Measurements from ENCODE around the gene UGT8. TPM values are rescaled to one million over a fixed set of nuclear protein-coding genes. Genes with fewer than 3 reads are reported as not detected.

UGT8 gene
- polyA plus RNA-seq, 1 of the 3 experiments (the other 2 are of a cell fraction) = not detected

DNA sequence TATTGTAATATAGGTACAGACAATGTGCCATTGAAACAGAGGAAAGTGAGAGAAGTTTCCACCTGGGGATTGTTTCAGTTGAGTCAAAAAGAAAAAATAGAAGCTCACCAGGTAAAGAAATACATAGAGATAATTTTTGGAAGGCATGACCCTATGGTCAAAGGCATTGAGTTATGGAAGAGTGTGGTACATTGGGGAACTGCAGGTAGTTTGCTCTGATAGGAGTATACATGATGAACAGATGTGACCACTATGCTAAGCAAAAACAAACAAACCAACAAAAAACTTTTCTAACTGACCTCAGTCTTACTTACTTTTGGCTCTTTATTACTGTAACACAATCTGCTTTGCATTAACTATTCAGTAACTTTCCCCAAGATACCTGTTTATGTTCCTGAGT lies 85.9 kb downstream of the UGT8 start (continued):
- TF ChIP-seq EP300 (IDR thresholded peaks at IDR 0.05; ENCODE audit: borderline replicate concordance in 1 of 2, low read depth in 1 of 2, low read length in 1 of 2) = no peak

DNA sequence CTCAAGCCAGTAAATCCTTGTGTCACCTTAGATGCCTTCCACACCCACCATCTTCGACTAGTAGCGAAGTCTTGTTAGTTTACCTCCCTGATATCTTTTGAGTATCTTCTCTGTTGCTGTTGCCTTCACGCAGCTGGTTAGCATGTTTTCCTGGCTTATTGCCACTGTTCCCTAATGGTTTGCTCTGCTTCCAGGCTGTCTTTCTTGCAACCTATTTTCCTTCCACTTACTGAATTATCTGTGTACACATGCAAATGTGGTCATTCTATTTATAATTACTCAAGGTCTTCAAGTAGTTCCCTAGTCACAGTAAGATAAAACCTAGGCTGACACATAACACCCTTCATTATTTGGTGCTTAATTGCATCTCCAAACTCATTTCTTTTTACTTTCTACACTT lies 89.5 kb downstream of the UGT8 start:
- no peaks in the 10 kb centered on the region for H3K9me3 ChIP-seq
- ChIA-PET POLR2A (no interaction called here), CTCF (interaction anchor here (0.9 to 1.7 kb wide), 2 partner anchors 300 to 1293 kb away, joined by 3 to 6 read pairs; no protein-coding TSS in a partner anchor)
- no peaks in the 10 kb centered on the region; the same call in 1 of the 2 replicates for H3K27me3 ChIP-seq (ENCODE audit: insufficient read depth)
- DNase-seq = no peak
- no peaks in the 10 kb centered on the region for H3K4me1 ChIP-seq (ENCODE audit: control insufficient read depth in 1 of 2, insufficient read depth in 2 of 2, low read depth in 1 of 2, low read length in 1 of 2)
- no peak overlapping the region for H3K27ac ChIP-seq (ENCODE audit: low read depth in 2 of 2, low read length in 1 of 2)
- 24% methylated on average over 3 of the region's 3 CpGs for WGBS (ENCODE audit: low lambda C conversion rate)
- no peaks in the 10 kb centered on the region for H3K9me2 ChIP-seq
- H4K20me1 ChIP-seq (ENCODE audit: insufficient read depth) = no peaks in the 10 kb centered on the region
- H3F3A ChIP-seq (replicated peaks; ENCODE audit: insufficient read depth) = no peaks in the 10 kb centered on the region
- H3K36me3 ChIP-seq (replicated peaks in 1 of 2; ENCODE audit: control insufficient read depth in 1 of 2, insufficient read depth in 2 of 2, low read length in 1 of 2) = no peaks in the 10 kb centered on the region
- H3K4me2 ChIP-seq = no peak overlapping the region
- H3K79me2 ChIP-seq (ENCODE audit: insufficient read depth) = no peaks in the 10 kb centered on the region
- TF ChIP-seq, protein P1, sequence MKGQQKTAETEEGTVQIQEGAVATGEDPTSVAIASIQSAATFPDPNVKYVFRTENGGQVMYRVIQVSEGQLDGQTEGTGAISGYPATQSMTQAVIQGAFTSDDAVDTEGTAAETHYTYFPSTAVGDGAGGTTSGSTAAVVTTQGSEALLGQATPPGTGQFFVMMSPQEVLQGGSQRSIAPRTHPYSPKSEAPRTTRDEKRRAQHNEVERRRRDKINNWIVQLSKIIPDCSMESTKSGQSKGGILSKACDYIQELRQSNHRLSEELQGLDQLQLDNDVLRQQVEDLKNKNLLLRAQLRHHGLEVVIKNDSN (IDR thresholded peaks at IDR 0.05; ENCODE audit: borderline replicate concordance, low read depth) = no peak
- no peak for TF ChIP-seq TAF1 (IDR thresholded peaks at IDR 0.05; ENCODE audit: borderline replicate concordance, low read depth, low read length)
- no peak for TF ChIP-seq CHD2 (IDR thresholded peaks at IDR 0.05; ENCODE audit: low read length, partially characterized antibody)
- TF ChIP-seq SMC3 (IDR thresholded peaks at IDR 0.05; ENCODE audit: low read depth, low read length) = no peak
- TF ChIP-seq, protein P2, sequence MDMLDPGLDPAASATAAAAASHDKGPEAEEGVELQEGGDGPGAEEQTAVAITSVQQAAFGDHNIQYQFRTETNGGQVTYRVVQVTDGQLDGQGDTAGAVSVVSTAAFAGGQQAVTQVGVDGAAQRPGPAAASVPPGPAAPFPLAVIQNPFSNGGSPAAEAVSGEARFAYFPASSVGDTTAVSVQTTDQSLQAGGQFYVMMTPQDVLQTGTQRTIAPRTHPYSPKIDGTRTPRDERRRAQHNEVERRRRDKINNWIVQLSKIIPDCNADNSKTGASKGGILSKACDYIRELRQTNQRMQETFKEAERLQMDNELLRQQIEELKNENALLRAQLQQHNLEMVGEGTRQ (IDR thresholded peaks at IDR 0.05; ENCODE audit: borderline replicate concordance, low read depth, low read length) = no peak
- no peak for TF ChIP-seq NFIC (IDR thresholded peaks at IDR 0.05; ENCODE audit: borderline replicate concordance)
- TF ChIP-seq FOSL2 (IDR thresholded peaks at IDR 0.05; ENCODE audit: borderline replicate concordance, low read depth) = no peak
- TF ChIP-seq ELF1 (IDR thresholded peaks at IDR 0.05) = no peak
- TF ChIP-seq, protein P3, sequence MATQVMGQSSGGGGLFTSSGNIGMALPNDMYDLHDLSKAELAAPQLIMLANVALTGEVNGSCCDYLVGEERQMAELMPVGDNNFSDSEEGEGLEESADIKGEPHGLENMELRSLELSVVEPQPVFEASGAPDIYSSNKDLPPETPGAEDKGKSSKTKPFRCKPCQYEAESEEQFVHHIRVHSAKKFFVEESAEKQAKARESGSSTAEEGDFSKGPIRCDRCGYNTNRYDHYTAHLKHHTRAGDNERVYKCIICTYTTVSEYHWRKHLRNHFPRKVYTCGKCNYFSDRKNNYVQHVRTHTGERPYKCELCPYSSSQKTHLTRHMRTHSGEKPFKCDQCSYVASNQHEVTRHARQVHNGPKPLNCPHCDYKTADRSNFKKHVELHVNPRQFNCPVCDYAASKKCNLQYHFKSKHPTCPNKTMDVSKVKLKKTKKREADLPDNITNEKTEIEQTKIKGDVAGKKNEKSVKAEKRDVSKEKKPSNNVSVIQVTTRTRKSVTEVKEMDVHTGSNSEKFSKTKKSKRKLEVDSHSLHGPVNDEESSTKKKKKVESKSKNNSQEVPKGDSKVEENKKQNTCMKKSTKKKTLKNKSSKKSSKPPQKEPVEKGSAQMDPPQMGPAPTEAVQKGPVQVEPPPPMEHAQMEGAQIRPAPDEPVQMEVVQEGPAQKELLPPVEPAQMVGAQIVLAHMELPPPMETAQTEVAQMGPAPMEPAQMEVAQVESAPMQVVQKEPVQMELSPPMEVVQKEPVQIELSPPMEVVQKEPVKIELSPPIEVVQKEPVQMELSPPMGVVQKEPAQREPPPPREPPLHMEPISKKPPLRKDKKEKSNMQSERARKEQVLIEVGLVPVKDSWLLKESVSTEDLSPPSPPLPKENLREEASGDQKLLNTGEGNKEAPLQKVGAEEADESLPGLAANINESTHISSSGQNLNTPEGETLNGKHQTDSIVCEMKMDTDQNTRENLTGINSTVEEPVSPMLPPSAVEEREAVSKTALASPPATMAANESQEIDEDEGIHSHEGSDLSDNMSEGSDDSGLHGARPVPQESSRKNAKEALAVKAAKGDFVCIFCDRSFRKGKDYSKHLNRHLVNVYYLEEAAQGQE (IDR thresholded peaks at IDR 0.05; ENCODE audit: low read depth, low read length) = no peak
- no peak for TF ChIP-seq MEF2A (IDR thresholded peaks at IDR 0.05; ENCODE audit: borderline replicate concordance, low read depth)
- no peak for TF ChIP-seq FOXM1 (IDR thresholded peaks at IDR 0.05; ENCODE audit: low read depth)
- no peak for TF ChIP-seq TEAD4 (IDR thresholded peaks at IDR 0.05; ENCODE audit: borderline replicate concordance, insufficient read depth)
- TF ChIP-seq RXRA (IDR thresholded peaks at IDR 0.05; ENCODE audit: borderline replicate concordance, low read depth) = no peak
- H3K9ac ChIP-seq = no peak overlapping the region
- H2AFZ ChIP-seq (ENCODE audit: low read depth) = no peak overlapping the region
- no peak overlapping the region for H3K4me3 ChIP-seq (ENCODE audit: low read depth in 2 of 2, low read length in 1 of 2)

All from SK-N-SH (cell line).